GM18511 (cell line): ENCODE measurements around the gene EARS2.
A peak's percentile ranks its signal among the peaks of the same experiment; 100 is the strongest.
"Not testable (repeated sequence)": the region's sequence is repeated elsewhere in the genome, so short reads cannot be mapped to it uniquely, and the experiment has no call there.

ENCODE experiments used
- ATAC-seq: cut with Tn5 transposase; IDR thresholded peaks from one replicate; pipeline ENCODE4 v1.9.1; 2021; ENCODE audit warnings: mild to moderate bottlenecking, moderate library complexity; ENCODE audit not compliant: unreplicated experiment

Gene EARS2

DNA sequence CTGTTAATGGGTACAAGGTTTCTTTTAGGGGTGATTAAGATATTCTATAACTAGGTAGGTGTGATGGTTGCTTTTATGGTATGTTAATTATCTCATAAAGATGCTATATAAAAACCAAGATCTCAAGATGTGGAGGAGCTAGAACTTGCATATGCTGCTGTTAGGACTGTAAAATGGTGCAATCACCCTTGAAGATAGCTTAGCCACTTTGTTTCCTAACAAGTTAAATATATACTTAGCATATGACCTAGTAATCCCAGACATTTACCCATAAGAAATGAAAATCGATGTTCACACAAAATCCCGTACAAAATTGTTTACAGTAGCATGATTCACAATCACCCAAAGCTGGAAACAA lies 71.9 kb downstream of the EARS2 start:
- no peak for ATAC-seq

DNA sequence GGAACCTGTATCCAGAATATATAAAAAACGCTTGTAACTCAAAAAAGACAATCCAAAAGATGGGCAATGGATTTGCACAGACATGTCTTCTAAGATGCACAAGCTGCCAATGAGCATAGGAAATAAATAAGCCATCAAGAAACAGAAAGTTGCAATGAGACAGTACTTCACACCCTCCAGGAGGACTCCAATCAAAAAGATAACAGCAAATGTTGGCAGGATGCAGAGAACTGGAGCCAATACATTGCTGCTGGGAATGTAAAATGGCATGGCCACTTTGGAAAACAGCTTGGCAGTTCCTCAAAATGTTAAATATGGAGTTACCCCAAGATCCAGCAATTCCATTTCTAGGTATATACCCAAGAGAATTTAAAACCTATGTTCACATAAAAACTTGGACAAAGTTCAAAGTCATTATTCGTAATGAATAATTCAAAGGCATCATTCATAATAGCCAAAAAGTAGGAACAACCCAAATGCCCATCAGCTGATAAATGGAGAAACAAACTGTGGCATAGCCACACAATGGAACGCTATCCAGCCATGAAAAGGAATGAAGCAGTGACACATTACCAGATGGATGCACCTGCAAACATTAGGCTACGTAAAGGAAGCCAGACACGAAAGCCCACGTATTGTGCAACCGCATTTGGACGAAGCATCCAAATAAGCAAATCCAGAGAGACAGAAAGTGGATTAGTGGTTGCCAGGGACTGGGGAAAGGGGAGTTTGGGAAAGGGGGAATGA lies 72.5 kb downstream of the EARS2 start:
- ATAC-seq, result no peak

DNA sequence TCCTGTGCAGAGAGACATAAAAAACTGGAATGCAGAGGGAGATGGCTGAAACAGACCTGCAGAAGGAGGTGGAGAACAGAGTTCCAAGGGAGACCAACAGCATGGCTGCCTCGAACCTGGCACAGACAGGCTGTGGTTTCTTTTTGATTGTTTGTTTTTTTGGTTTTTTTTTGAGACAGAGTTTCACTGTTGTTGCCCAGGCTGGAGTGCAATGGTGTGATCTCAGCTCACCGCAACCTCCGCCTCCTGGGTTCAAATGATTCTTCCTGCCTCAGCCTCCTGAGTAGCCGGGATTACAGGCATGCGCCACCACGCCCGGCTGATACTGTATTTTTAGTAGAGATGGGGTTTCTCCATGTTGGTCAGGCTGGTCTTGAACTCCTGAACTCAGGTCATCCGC lies 73.7 kb downstream of the EARS2 start:
- not testable (repeated sequence) for ATAC-seq

DNA sequence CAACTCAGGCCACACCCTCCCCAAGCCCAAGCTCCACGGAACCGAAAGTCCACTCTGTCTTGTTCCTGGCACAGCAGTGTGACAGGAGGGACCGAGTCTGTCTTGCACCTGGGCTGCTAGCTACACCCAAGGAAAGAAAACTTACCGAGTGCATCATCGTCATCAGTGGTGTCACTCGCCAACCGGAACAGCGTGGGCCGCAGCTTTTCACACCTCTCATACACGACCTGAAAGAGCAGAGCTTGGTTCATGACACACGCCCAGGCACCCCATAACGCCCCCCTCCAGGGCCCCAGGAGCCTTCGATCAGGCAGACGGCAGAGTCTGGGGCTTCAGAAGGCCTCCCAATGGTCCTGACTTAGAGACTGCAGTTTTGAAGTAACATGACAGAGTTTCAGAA lies 74.4 kb downstream of the EARS2 start:
- ATAC-seq, result peak; percentile 92

DNA sequence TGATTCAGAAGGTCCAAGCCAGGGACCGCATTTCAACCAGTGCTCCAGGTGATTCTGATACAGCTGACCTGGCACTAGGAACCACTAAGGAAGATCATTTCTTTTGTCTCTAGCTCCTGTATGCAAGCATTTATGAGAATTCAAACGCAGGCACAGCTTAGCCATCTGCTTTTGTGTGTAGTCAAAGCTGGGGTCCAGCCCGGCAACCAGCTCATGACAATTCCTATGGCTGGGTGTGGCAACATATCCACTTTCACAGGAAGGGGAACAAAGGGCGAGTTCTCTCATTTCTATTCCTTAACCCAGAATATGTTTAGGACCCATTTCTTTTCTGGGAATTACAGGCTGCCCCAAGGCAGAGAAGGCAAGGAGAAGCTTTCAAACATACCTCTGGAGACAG lies 76.9 kb downstream of the EARS2 start:
- ATAC-seq, result no peak

DNA sequence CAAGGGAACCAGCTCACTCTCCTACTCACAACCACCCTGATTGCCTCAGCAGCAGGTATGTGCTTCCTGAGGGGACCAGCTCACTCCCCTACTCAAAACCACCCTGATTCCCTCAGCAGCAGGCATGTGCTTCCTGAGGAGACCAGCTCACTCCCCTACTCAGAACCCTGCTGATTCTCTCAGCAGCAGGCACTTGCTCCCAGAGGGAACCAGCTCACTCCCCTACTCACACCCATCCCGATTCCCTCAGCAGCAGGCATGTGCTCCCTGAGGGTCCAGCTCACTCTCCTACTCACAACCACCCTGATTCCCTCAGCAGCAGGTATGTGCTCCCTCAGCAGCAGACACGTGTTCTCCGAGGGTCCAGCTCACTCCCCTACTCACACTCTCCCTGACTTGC lies 78.0 kb downstream of the EARS2 start:
- no peak for ATAC-seq

DNA sequence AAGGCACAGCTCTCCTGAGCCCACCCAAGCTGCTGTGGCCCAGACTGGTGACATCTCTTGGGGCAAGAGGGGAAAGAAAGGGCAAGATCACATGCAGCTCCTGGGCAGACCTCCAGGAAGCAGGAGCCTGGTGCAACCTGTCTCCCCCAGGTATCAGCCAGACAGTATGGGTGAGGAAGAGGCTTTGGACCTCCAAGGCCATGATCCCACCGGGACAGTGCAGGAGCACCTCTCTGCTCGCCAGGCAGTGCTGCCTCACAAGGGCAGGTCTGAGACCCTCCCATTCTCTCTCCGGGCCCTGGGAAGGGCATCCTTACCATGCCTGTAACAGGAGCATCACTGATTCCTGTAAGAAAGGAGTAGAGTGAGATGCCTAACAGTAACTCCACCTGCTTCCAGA lies 78.6 kb downstream of the EARS2 start:
- ATAC-seq, result no peak

DNA sequence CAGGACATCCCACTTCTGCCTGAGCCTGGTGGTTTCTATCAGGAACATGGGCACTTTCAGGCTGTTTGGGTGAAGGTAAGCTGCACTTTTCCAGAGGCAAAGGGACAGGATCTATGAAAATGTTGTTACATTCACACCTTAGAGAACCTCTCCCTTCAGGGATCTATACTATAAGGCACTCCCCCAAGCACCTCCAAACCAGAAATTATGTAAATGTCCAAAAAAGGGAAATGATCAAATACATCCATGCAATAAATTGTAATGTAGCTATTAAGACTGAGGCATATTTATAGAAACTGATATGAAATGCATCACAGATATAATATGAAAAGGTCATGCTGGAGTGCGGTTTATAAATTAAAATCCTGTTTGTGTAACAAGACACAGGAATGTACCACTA lies 80.9 kb downstream of the EARS2 start:
- ATAC-seq, result no peak
